Mesothelial cell of epicardium (in vitro differentiated cells): Measurements from ENCODE around the gene FOLR1. TPM values are rescaled to one million over a fixed set of nuclear protein-coding genes. Genes with fewer than 3 reads are reported as not detected.

Experiments used
- DNase-seq, 2 experiments: peaks; one replicate each; pipeline ENCODE4 v3.0.0; 2021; ENCODE audit warnings: low spot score in 2 of 2; ENCODE audit not compliant: unreplicated experiment in 2 of 2
- H3K27ac Mint-ChIP-seq: 2 replicates; pipeline ENCODE4 v1.8.0; 2021; ENCODE audit warnings: mixed read lengths
- H3K27me3 Mint-ChIP-seq: 2 replicates; pipeline ENCODE4 v1.8.0; 2021; ENCODE audit warnings: low read depth, mixed read lengths
- H3K36me3 Mint-ChIP-seq: 2 replicates; pipeline ENCODE4 v1.8.0; 2021; ENCODE audit warnings: mixed read lengths
- H3K4me1 Mint-ChIP-seq: 2 replicates; pipeline ENCODE4 v1.8.0; 2021; ENCODE audit warnings: mixed read lengths
- H3K4me3 Mint-ChIP-seq: 2 replicates; pipeline ENCODE4 v1.8.0; 2021; ENCODE audit warnings: mild to moderate bottlenecking, moderate library complexity, mixed read lengths
- H3K9me3 Mint-ChIP-seq: 2 replicates; pipeline ENCODE4 v1.8.0; 2021; ENCODE audit warnings: mixed read lengths
- total RNA-seq: library from RNA; stranded (reverse); gene quantifications from 3 replicates; pipeline ENCODE4 v1.2.1, GENCODE V29; 2021
- TF ChIP-seq, protein P1 (sequence below): fragments of 200-600 bp; sonication (generic); IDR thresholded peaks from one replicate; pipeline ENCODE4 v1.5.0; 2021; ENCODE audit warnings: antibody characterized with exemption; ENCODE audit not compliant: unreplicated experiment

Gene FOLR1
- total RNA-seq, 1 donor from 2014 or later, result 1.0 TPM

DNA sequence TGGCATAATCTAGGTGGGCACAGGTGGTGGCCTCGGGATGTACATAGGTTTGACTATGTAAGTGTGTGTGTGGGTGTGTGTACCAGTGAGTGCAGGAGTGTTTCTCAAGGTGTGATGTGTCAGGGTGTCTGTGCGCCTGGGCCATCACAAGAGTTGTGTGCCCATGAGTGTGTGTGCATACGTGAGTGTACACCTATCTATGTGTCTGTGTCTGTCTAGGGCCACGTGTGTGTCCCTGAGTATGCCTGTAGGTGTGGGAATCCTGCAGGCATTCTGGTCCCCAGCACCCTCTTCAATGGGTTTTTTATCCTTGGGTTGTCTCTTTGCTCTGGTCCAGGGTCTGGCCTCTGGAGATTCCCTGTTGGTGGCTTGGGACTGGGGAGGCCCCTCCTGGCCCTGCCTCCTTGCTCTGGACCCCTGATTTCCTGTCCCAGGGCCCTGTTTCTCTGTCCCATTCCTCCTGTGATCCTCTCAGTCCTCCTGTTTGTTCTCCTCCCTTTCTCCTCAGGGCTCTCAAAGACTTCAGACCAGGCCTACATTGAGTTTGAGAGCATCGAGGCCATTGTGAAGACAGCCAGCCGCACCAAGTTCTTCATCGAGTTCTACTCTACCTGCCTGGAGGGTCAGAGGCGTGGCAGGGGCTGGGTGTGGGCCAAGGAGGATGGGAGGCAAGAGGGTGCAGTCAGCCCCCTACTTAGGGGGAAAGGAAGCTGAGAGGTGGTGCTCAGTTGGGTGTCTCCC lies 42.0 kb downstream of the FOLR1 start:
- Mint-ChIP-seq H3K4me3 (no peak overlapping the region), H3K36me3 (peaks cover 46% of the 10 kb centered on the region), H3K9me3 (no peaks in the 10 kb centered on the region), H3K4me1 (peaks cover 3% of the 10 kb centered on the region), H3K27ac (no peak overlapping the region), H3K27me3 (peaks cover 9% of the 10 kb centered on the region)
- TF ChIP-seq, protein P1, sequence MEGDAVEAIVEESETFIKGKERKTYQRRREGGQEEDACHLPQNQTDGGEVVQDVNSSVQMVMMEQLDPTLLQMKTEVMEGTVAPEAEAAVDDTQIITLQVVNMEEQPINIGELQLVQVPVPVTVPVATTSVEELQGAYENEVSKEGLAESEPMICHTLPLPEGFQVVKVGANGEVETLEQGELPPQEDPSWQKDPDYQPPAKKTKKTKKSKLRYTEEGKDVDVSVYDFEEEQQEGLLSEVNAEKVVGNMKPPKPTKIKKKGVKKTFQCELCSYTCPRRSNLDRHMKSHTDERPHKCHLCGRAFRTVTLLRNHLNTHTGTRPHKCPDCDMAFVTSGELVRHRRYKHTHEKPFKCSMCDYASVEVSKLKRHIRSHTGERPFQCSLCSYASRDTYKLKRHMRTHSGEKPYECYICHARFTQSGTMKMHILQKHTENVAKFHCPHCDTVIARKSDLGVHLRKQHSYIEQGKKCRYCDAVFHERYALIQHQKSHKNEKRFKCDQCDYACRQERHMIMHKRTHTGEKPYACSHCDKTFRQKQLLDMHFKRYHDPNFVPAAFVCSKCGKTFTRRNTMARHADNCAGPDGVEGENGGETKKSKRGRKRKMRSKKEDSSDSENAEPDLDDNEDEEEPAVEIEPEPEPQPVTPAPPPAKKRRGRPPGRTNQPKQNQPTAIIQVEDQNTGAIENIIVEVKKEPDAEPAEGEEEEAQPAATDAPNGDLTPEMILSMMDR, result no peak
- peak in 1 of 2 experiments; percentile 29 for DNase-seq

- Mint-ChIP-seq H3K4me3 (no peak overlapping the region), H3K4me1 (peaks cover 8% of the 10 kb centered on the region), H3K27me3 (peaks cover 14% of the 10 kb centered on the region), H3K9me3 (no peaks in the 10 kb centered on the region), H3K36me3 (peaks cover 42% of the 10 kb centered on the region), H3K27ac (no peak overlapping the region)
- TF ChIP-seq, protein P1, result no peak
- DNase-seq, result no peak
Measured at GRCh38 chr11:72234514-72234830, 42.5 kb downstream of the FOLR1 start.

DNA sequence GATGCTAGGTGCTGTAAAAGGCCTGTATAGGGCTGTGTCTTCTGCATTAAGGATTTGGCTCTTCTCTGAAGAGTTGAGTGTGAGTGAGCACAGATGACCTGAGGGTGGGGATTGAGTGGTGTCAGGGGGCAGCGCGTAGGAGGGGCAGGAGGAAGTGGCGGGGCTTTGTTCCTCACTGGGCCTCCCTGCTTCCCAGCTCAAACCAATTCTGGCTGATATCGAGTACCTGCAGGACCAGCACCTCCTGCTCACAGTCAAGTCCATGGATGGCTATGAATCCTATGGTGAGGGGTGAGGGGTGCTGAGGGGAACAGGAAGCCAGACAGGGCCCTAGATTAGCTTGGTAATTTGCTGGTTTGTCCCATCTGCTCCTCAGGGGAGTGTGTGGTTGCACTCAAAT lies 43.0 kb downstream of the FOLR1 start:
- Mint-ChIP-seq H3K4me1 (peaks cover 8% of the 10 kb centered on the region), H3K4me3 (no peak overlapping the region), H3K27me3 (peaks cover 16% of the 10 kb centered on the region), H3K27ac (no peak overlapping the region), H3K36me3 (peaks cover 42% of the 10 kb centered on the region), H3K9me3 (no peaks in the 10 kb centered on the region)
- DNase-seq, result peak in 1 of 2 experiments; percentile 13
- TF ChIP-seq, protein P1, result no peak

DNA sequence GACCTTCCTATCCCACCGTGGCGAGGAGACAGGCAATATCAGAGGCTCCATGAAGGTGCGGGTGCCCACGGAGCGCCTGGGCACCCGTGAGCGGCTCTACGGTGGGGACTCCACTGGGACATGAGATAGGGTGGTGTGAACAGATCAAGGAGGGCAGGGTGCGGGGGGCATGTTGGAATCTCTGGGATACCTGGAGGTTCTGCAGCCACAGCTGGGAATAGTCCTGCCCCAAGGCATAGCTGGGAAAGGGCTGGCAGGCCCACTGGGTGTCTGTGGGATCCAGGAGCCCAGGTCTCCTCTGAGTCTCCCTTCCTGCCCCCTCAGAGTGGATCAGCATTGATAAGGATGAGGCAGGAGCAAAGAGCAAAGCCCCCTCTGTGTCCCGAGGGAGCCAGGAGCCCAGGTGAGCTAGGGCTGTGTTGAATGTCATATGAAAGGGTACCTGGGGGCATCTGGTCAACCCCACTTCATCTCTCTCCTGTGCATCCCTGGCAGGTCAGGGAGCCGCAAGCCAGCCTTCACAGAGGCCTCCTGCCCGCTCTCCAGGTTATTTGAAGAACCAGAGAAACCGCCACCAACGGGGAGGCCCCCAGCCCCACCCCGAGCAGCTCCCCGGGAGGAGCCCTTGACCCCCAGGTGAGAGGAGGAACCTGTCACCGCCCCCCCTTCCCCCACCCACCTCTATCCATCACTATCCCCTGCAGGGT lies 43.6 kb downstream of the FOLR1 start:
- DNase-seq, result no peak
- H3K36me3 Mint-ChIP-seq, result peaks cover 42% of the 10 kb centered on the region
- TF ChIP-seq, protein P1, result no peak
- no peak overlapping the region for H3K27ac Mint-ChIP-seq
- H3K4me1 Mint-ChIP-seq, result peaks cover 11% of the 10 kb centered on the region
- peaks cover 20% of the 10 kb centered on the region for H3K27me3 Mint-ChIP-seq
- H3K4me3 Mint-ChIP-seq, result no peak overlapping the region
- no peaks in the 10 kb centered on the region for H3K9me3 Mint-ChIP-seq

DNA sequence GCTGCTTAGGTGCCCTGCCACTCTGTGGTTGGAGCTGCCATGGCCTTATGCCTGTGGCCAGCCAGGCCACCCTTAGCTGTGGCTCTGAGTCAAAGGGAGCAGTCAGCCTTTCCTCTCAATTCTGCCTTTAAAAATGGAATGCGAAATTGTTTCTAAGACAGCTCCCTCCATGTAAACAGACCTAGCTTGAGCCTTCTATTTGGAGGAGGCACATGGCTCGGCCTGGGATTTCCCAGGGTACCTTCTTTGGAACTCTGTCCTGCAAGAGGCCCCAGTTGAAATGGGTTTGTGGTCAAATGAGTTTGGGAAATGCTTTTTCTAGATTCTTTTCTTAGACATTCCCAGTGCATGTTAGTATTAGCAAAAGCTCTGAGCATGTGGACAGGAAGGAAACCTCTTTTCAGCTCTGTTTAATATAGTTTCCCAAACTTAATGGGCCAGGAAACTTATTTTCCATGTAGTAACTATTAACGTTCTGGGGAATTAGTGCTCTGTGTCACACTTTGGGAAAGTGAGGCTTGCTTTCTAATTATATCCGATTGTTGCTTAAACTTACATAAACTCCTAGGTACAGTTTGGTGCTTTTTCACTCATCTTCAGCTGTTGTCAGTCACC lies 44.2 kb downstream of the FOLR1 start:
- H3K27ac Mint-ChIP-seq, result no peak overlapping the region
- H3K4me3 Mint-ChIP-seq, result no peak overlapping the region
- peaks cover 41% of the 10 kb centered on the region for H3K36me3 Mint-ChIP-seq
- TF ChIP-seq, protein P1, result no peak
- no peaks in the 10 kb centered on the region for H3K9me3 Mint-ChIP-seq
- H3K27me3 Mint-ChIP-seq, result peaks cover 26% of the 10 kb centered on the region
- peak in 1 of 2 experiments; percentile 25 for DNase-seq
- peaks cover 16% of the 10 kb centered on the region for H3K4me1 Mint-ChIP-seq
